Fibroblast of lung (primary cell): ENCODE measurements around the gene HAUS8.

Source experiments
- EZH2 ChIP-seq: IDR thresholded peaks from 2 replicates; pipeline ENCODE4 v1.5.1; 2012; ENCODE audit warnings: low read length, control low read depth, mild to moderate bottlenecking; ENCODE audit errors: missing control alignments
- TF ChIP-seq, protein P1 (sequence below), 2 donors: IDR thresholded peaks in 1 of 2; conservative IDR thresholded peaks in 1 of 2; 1 replicate in 1 of 2; 2 replicates in 1 of 2; pipeline ENCODE4 v1.5.1; 2011 to 2012; ENCODE audit warnings: low read length in 2 of 2, control low read depth in 1 of 2, inconsistent platforms in 1 of 2, low read depth in 1 of 2, mild to moderate bottlenecking in 1 of 2

DNA sequence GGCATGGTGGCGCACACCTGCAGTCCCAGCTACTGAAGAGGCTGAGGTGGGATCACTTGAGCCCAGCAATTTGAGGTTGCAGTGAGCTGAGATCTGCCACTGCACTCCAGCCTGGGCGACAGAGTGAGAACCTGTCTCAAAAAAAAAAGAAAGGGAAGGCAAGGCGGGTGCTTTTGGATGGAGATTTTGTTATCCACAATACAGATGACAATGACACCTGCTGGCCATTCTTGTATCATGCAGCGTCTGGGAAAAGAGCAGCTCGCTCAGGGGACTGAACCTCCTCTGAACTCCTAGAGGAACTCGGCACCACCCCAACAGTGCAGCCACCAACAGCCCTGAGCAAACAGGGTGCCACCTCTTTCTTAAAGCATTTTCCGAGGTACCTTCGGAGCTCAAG is 22.8 kb downstream of the HAUS8 start:
- TF ChIP-seq, protein P1, sequence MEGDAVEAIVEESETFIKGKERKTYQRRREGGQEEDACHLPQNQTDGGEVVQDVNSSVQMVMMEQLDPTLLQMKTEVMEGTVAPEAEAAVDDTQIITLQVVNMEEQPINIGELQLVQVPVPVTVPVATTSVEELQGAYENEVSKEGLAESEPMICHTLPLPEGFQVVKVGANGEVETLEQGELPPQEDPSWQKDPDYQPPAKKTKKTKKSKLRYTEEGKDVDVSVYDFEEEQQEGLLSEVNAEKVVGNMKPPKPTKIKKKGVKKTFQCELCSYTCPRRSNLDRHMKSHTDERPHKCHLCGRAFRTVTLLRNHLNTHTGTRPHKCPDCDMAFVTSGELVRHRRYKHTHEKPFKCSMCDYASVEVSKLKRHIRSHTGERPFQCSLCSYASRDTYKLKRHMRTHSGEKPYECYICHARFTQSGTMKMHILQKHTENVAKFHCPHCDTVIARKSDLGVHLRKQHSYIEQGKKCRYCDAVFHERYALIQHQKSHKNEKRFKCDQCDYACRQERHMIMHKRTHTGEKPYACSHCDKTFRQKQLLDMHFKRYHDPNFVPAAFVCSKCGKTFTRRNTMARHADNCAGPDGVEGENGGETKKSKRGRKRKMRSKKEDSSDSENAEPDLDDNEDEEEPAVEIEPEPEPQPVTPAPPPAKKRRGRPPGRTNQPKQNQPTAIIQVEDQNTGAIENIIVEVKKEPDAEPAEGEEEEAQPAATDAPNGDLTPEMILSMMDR (conservative IDR thresholded peaks at IDR 0.05 in 1 of 2, IDR thresholded peaks at IDR 0.05 in 1 of 2; ENCODE audit: low read depth in 1 of 2, low read length in 2 of 2), result peak; percentile 54 to 61
- no peak for TF ChIP-seq EZH2
